OCI-LY1 (cell line): Measurements from ENCODE around the gene FYCO1.

Experiments
- CTCF ChIP-seq: fragments of 200-600 bp; sonication (generic), shearing (Covaris generic); IDR thresholded peaks from 2 replicates; pipeline ENCODE4 v1.5.1; 2017; ENCODE audit warnings: mild to moderate bottlenecking, antibody characterized with exemption, low read length, moderate library complexity, mixed read lengths
- EZH2 ChIP-seq: fragments of 200-600 bp; sonication (generic), shearing (Covaris generic); IDR thresholded peaks from 2 replicates; pipeline ENCODE4 v1.8.0; 2017; ENCODE audit warnings: borderline replicate concordance, mixed run types, mild to moderate bottlenecking, antibody characterized with exemption, low read length, moderate library complexity, mixed read lengths

- no peak for TF ChIP-seq CTCF
- no peak for TF ChIP-seq EZH2
These were observed 15.3 kb downstream of the FYCO1 start for GRCh38 chr3:45980229-45980813.
